Prostate gland (tissue), 2 donors: ENCODE measurements around the gene SAMD5. TPM values are rescaled to one million over a fixed set of nuclear protein-coding genes. Genes with fewer than 3 reads are reported as not detected.

ENCODE experiments used
- DNase-seq: peaks from one replicate; pipeline ENCODE4 v3.0.0-alpha.2; 2019; ENCODE audit warnings: low spot score
- H3K27ac ChIP-seq, 2 donors: fragments of 200-600 bp; sonication (generic); 2 replicates each; pipeline ENCODE4 v1.5.1; 2017 to 2019
- H3K27me3 ChIP-seq: fragments of 200-600 bp; sonication (generic); replicated peaks from 2 replicates; pipeline ENCODE4 v1.5.1; 2019; ENCODE audit not compliant: insufficient read depth
- H3K36me3 ChIP-seq, 2 donors: fragments of 200-600 bp; sonication (generic); 1 replicate in 1 of 2; 2 replicates in 1 of 2; pipeline versions ENCODE4 v1.5.1 to v1.8.1; 2017 to 2019
- H3K4me1 ChIP-seq: fragments of 200-600 bp; sonication (generic); replicated peaks from 2 replicates; pipeline ENCODE4 v1.5.1; 2019
- H3K4me3 ChIP-seq, 2 donors: fragments of 200-600 bp; sonication (generic); 2 replicates each; pipeline ENCODE4 v1.5.1; 2017 to 2019
- H3K9me3 ChIP-seq: fragments of 200-600 bp; sonication (generic); 2 replicates; pipeline ENCODE4 v1.5.1; 2017
- CTCF ChIP-seq, 4 experiments: fragments of 200-600 bp in 2 of 4; fragments of 450-650 bp in 2 of 4; sonication (generic) in 2 of 4; IDR thresholded peaks; 1 replicate in 3 of 4; 2 replicates in 1 of 4; pipeline ENCODE4 v1.5.1; 2016 to 2019; ENCODE audit warnings: antibody characterized with exemption in 4 of 4, mild to moderate bottlenecking in 2 of 4, moderate library complexity in 2 of 4
- POLR2A ChIP-seq: fragments of 450-650 bp; IDR thresholded peaks from one replicate; pipeline ENCODE4 v1.6.1; 2016; ENCODE audit warnings: antibody characterized with exemption, mild to moderate bottlenecking
- POLR2AphosphoS5 ChIP-seq: sonication (generic); formaldehyde crosslinking; IDR thresholded peaks from one replicate; pipeline ENCODE4 v1.6.1; 2017; ENCODE audit warnings: antibody characterized with exemption
- WGBS: methylation state at CpG from one replicate; pipeline ENCODE4 v1.1.5; 2018; 5-methylcytosine and 5-hydroxymethylcytosine counted together
- intact Hi-C: fragments of 100-400 bp; cut with DNase I; formaldehyde crosslinking; loops from one replicate; pipeline ENCODE4 v1.14.2; 2022
- total RNA-seq, 2 donors: library from RNA; depleted of rRNA; stranded (reverse); fragments of >200 nt; gene quantifications; one replicate each; pipeline ENCODE4 v1.1.0, GENCODE V29; 2016

The SAMD5 gene
- total RNA-seq, 2 donors from 2014 or later, result 2.2 to 17.0 TPM

DNA sequence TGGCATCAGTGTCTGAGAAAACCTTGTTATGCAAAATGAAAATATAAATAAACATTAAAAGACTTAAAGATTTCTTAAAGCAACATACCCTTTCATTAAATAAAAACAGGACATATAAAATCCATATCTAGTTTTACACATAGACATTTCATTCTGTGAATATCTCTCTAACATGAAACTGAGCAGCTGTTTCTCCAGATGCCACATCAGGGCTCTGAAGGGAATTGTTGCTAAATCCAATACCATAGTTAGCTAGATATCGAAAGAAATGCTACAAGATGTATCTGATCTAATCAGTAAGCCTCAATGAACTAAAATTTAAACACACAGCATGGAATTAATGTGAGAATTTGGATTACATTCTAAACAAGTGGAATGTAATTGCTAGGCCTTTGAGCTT, 74.5 kb downstream of the SAMD5 start:
- DNase-seq, result no peak
- Histone ChIP-seq H3K4me3 (no peak overlapping the region), H3K27me3 (no peaks in the 10 kb centered on the region), H3K36me3 (no peaks in the 10 kb centered on the region), H3K9me3 (no peaks in the 10 kb centered on the region), H3K27ac (no peak overlapping the region), H3K4me1 (no peaks in the 10 kb centered on the region)
- intact Hi-C loops, result no loop called here
- no peak for TF ChIP-seq POLR2A
- TF ChIP-seq POLR2AphosphoS5, result no peak
- no peak for TF ChIP-seq CTCF (IDR thresholded peaks at IDR 0.05)
- WGBS, result 81% methylated on average over 1 of the region's 1 CpG

DNA sequence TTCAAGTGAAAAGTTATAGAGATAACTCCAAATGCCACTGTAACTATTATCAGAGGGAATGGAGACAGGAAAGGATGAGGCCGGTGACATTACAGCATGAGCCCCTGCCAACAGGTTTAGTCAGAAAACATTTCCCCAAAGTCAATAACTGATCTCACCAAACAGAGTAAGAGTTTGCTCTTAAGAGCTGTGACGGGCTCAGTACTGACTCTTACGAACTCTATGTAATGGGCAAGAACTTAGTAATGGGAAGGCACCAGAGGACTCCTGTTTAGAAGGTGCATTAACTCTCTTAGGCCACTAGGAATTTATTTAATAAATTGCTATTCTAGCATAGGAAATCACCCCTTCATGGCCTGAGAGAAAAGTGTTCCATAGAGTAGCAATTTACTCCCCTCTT, 76.8 kb downstream of the SAMD5 start:
- H3K36me3 ChIP-seq, result no peaks in the 10 kb centered on the region
- H3K4me1 ChIP-seq, result no peaks in the 10 kb centered on the region
- intact Hi-C loops, result no loop called here
- TF ChIP-seq CTCF (IDR thresholded peaks at IDR 0.05), result no peak
- TF ChIP-seq POLR2AphosphoS5, result no peak
- no peak for TF ChIP-seq POLR2A
- H3K4me3 ChIP-seq, result no peak overlapping the region
- H3K27me3 ChIP-seq, result no peaks in the 10 kb centered on the region
- DNase-seq, result no peak
- no peak overlapping the region for H3K27ac ChIP-seq
- 71% methylated on average over 3 of the region's 3 CpGs for WGBS
- H3K9me3 ChIP-seq, result no peaks in the 10 kb centered on the region

- H3K9me3 ChIP-seq, result no peaks in the 10 kb centered on the region
- no peaks in the 10 kb centered on the region for H3K27me3 ChIP-seq
- no peaks in the 10 kb centered on the region for H3K36me3 ChIP-seq
- WGBS, result 22% methylated on average over 4 of the region's 4 CpGs
- intact Hi-C loops, result no loop called here
- peak; percentile 32 for DNase-seq
- TF ChIP-seq POLR2A, result no peak
- TF ChIP-seq CTCF (IDR thresholded peaks at IDR 0.05), result no peak
- peak; percentile 46 for TF ChIP-seq POLR2AphosphoS5
- H3K4me1 ChIP-seq, result no peaks in the 10 kb centered on the region
- no peak overlapping the region for H3K27ac ChIP-seq
- H3K4me3 ChIP-seq, result no peak overlapping the region
Observed at GRCh38 chr6:147586044-147586443, 77.6 kb downstream of the SAMD5 start.

DNA sequence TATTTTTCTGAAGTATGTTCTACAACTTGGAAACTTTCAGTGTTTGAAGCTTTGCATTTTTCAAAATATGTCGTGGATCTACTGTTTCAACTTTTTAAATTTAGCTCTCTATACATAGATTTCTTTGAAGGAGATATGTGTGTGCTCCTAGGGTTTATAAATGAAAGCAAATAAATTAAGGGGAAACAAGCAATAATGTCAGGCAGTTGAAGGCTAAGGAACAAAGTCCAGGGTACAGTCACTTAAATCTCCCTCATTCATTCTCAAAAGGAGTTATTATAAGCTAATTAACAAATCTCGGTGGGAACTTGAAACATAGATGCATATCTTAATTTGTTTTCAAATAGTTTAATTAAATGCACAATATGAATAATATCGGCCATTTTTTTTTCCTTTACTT, 79.4 kb downstream of the SAMD5 start:
- DNase-seq, result no peak
- intact Hi-C loops, result no loop called here
- Histone ChIP-seq H3K4me1 (no peaks in the 10 kb centered on the region), H3K27ac (no peak overlapping the region), H3K4me3 (no peak overlapping the region), H3K36me3 (no peaks in the 10 kb centered on the region), H3K27me3 (no peaks in the 10 kb centered on the region), H3K9me3 (no peaks in the 10 kb centered on the region)
- TF ChIP-seq POLR2AphosphoS5 (no peak), CTCF (IDR thresholded peaks at IDR 0.05) (no peak), POLR2A (no peak)
- 89% methylated on average over 3 of the region's 3 CpGs for WGBS

GRCh38 chr6:147588469-147588868, 80.0 kb downstream of the SAMD5 start:
- H3K27ac ChIP-seq, result no peak overlapping the region
- WGBS, result 95% methylated on average over 6 of the region's 6 CpGs
- no peak overlapping the region for H3K4me3 ChIP-seq
- no peaks in the 10 kb centered on the region for H3K4me1 ChIP-seq
- H3K9me3 ChIP-seq, result no peaks in the 10 kb centered on the region
- no peaks in the 10 kb centered on the region for H3K36me3 ChIP-seq
- intact Hi-C loops, result no loop called here
- no peak for TF ChIP-seq POLR2A
- no peak for TF ChIP-seq POLR2AphosphoS5
- no peak for TF ChIP-seq CTCF (IDR thresholded peaks at IDR 0.05)
- no peak for DNase-seq
- no peaks in the 10 kb centered on the region for H3K27me3 ChIP-seq
